Vagina (tissue), 2 donors: ENCODE data around the gene CHAF1B. TPM values are rescaled to one million over a fixed set of nuclear protein-coding genes. Genes with fewer than 3 reads are reported as not detected.

Experiments used
- DNase-seq, 2 donors: peaks; one replicate each; pipeline ENCODE4 v3.0.0-alpha.2; 2017; ENCODE audit errors: extremely low spot score in 2 of 2
- H3K27ac ChIP-seq: fragments of 200-600 bp; sonication (generic); one replicate; pipeline ENCODE4 v1.5.1; 2019
- H3K27me3 ChIP-seq: fragments of 200-600 bp; sonication (generic); one replicate; pipeline ENCODE4 v1.5.1; 2019
- H3K36me3 ChIP-seq, 2 donors: fragments of 200-600 bp; sonication (generic); one replicate each; pipeline ENCODE4 v1.5.1; 2017 to 2019
- H3K4me1 ChIP-seq: fragments of 200-600 bp; sonication (generic); one replicate; pipeline ENCODE4 v1.5.1; 2019
- H3K4me3 ChIP-seq, 2 donors: fragments of 200-600 bp; sonication (generic); 1 replicate in 1 of 2; 2 replicates in 1 of 2; pipeline ENCODE4 v1.5.1; 2016 to 2019
- H3K9me3 ChIP-seq: fragments of 200-600 bp; sonication (generic); one replicate; pipeline ENCODE4 v1.5.1; 2019
- CTCF ChIP-seq, 3 experiments: fragments of 450-650 bp in 2 of 3; fragments of 200-600 bp in 1 of 3; sonication (generic) in 1 of 3; IDR thresholded peaks; one replicate each; pipeline ENCODE4 v1.5.1; 2017 to 2019; ENCODE audit warnings: antibody characterized with exemption in 3 of 3, mild to moderate bottlenecking in 2 of 3, moderate library complexity in 2 of 3
- POLR2A ChIP-seq, 2 donors: fragments of 450-650 bp; IDR thresholded peaks; one replicate each; pipeline ENCODE4 v1.6.1; 2017; ENCODE audit warnings: antibody characterized with exemption in 2 of 2, mild to moderate bottlenecking in 2 of 2, moderate library complexity in 2 of 2
- POLR2AphosphoS5 ChIP-seq, 2 donors: sonication (generic); formaldehyde crosslinking; IDR thresholded peaks; one replicate each; pipeline ENCODE4 v1.9.0; 2017; ENCODE audit warnings: antibody characterized with exemption in 2 of 2, mild to moderate bottlenecking in 2 of 2, low read depth in 1 of 2; ENCODE audit not compliant: insufficient read depth in 1 of 2
- intact Hi-C: fragments of 100-400 bp; cut with DNase I; formaldehyde crosslinking; loops from one replicate; pipeline ENCODE4 v1.15.1; 2023
- total RNA-seq: library from RNA; depleted of rRNA; stranded (reverse); fragments of >200 nt; gene quantifications from one replicate; pipeline ENCODE4 v1.2.3, GENCODE V29; 2016

The CHAF1B gene
- total RNA-seq, 1 donor from 2014 or later, result 1.7 TPM

- H3K36me3 ChIP-seq, result no peaks in the 10 kb centered on the region
- intact Hi-C loops, result no loop called here
Measured at GRCh38 chr21:36451506-36451905, 66.3 kb downstream of the CHAF1B start.

GRCh38 chr21:36452281-36452825, 67.2 kb downstream of the CHAF1B start:
- no peak overlapping the region for H3K27ac ChIP-seq
- no peaks in the 10 kb centered on the region for H3K4me1 ChIP-seq
- no peaks in the 10 kb centered on the region for H3K9me3 ChIP-seq
- intact Hi-C loops, result no loop called here
- no peak overlapping the region for H3K4me3 ChIP-seq
- H3K27me3 ChIP-seq, result no peaks in the 10 kb centered on the region
- DNase-seq, result no peak
- no peaks in the 10 kb centered on the region for H3K36me3 ChIP-seq
- no peak for TF ChIP-seq POLR2AphosphoS5 (IDR thresholded peaks at IDR 0.05; ENCODE audit: insufficient read depth in 1 of 2, low read depth in 1 of 2)
- no peak for TF ChIP-seq POLR2A (IDR thresholded peaks at IDR 0.05)
- no peak for TF ChIP-seq CTCF (IDR thresholded peaks at IDR 0.05)

More at GRCh38 chr21:36451506-36451905, 66.3 kb downstream of the CHAF1B start:
- Histone ChIP-seq H3K4me1 (no peaks in the 10 kb centered on the region), H3K27ac (no peak overlapping the region), H3K27me3 (no peaks in the 10 kb centered on the region), H3K4me3 (no peak overlapping the region), H3K9me3 (no peaks in the 10 kb centered on the region)
- no peak for TF ChIP-seq CTCF (IDR thresholded peaks at IDR 0.05)
- TF ChIP-seq POLR2AphosphoS5 (IDR thresholded peaks at IDR 0.05; ENCODE audit: insufficient read depth in 1 of 2, low read depth in 1 of 2), result no peak
- TF ChIP-seq POLR2A (IDR thresholded peaks at IDR 0.05), result no peak
- DNase-seq, result no peak

GRCh38 chr21:36454093-36454531, 68.9 kb downstream of the CHAF1B start:
- no peak for TF ChIP-seq CTCF (IDR thresholded peaks at IDR 0.05)
- TF ChIP-seq POLR2AphosphoS5 (IDR thresholded peaks at IDR 0.05; ENCODE audit: insufficient read depth in 1 of 2, low read depth in 1 of 2), result no peak
- no peak for DNase-seq
- no peaks in the 10 kb centered on the region for H3K36me3 ChIP-seq
- no peaks in the 10 kb centered on the region for H3K9me3 ChIP-seq
- H3K4me3 ChIP-seq, result no peak overlapping the region
- intact Hi-C loops, result no loop called here
- no peaks in the 10 kb centered on the region for H3K27me3 ChIP-seq
- no peaks in the 10 kb centered on the region for H3K4me1 ChIP-seq
- H3K27ac ChIP-seq, result no peak overlapping the region

GRCh38 chr21:36454706-36455105, 69.5 kb downstream of the CHAF1B start:
- TF ChIP-seq POLR2AphosphoS5 (IDR thresholded peaks at IDR 0.05; ENCODE audit: insufficient read depth in 1 of 2, low read depth in 1 of 2) (no peak), POLR2A (IDR thresholded peaks at IDR 0.05) (no peak), CTCF (IDR thresholded peaks at IDR 0.05) (no peak)
- Histone ChIP-seq H3K27me3 (no peaks in the 10 kb centered on the region), H3K36me3 (no peaks in the 10 kb centered on the region), H3K27ac (no peak overlapping the region), H3K9me3 (no peaks in the 10 kb centered on the region), H3K4me3 (no peak overlapping the region), H3K4me1 (no peaks in the 10 kb centered on the region)
- no peak for DNase-seq
- intact Hi-C loops, result no loop called here

- no peak overlapping the region for H3K4me3 ChIP-seq
- intact Hi-C loops, result no loop called here
- H3K9me3 ChIP-seq, result no peaks in the 10 kb centered on the region
- H3K36me3 ChIP-seq, result no peaks in the 10 kb centered on the region
- H3K27ac ChIP-seq, result no peak overlapping the region
- H3K27me3 ChIP-seq, result no peaks in the 10 kb centered on the region
- TF ChIP-seq CTCF (IDR thresholded peaks at IDR 0.05) (no peak), POLR2A (IDR thresholded peaks at IDR 0.05) (no peak), POLR2AphosphoS5 (IDR thresholded peaks at IDR 0.05; ENCODE audit: insufficient read depth in 1 of 2, low read depth in 1 of 2) (no peak)
- DNase-seq, result no peak
- no peaks in the 10 kb centered on the region for H3K4me1 ChIP-seq
Measured at GRCh38 chr21:36456729-36457414, 71.7 kb downstream of the CHAF1B start.
